Mesenchymal stem cell (in vitro differentiated cells and primary cell): ENCODE data around the gene PDK2.

Experiments used
- DNase-seq: peaks from one replicate; pipeline ENCODE4 v3.0.0-alpha.2; 2013
- H2AFZ ChIP-seq: one replicate; pipeline ENCODE4 v1.6.1; 2013; ENCODE audit warnings: low read depth, mild to moderate bottlenecking, control low read depth, inconsistent platforms, low read length, moderate library complexity
- H2AK5ac ChIP-seq: 2 replicates; pipeline ENCODE4 v1.6.1; 2013; ENCODE audit warnings: low read length, moderate library complexity, mild to moderate bottlenecking, inconsistent platforms; ENCODE audit not compliant: severe bottlenecking
- H2BK120ac ChIP-seq: one replicate; pipeline ENCODE4 v1.6.1; 2013; ENCODE audit warnings: low read depth, mild to moderate bottlenecking, inconsistent platforms, low read length, moderate library complexity
- H2BK12ac ChIP-seq, 2 experiments: one replicate each; pipeline ENCODE4 v1.6.1; 2013; ENCODE audit warnings: inconsistent platforms in 2 of 2, low read length in 2 of 2, mild to moderate bottlenecking in 2 of 2, moderate library complexity in 2 of 2, control low read depth in 1 of 2
- H2BK15ac ChIP-seq: one replicate; pipeline ENCODE4 v1.6.1; 2013; ENCODE audit warnings: mild to moderate bottlenecking, low read depth, inconsistent platforms; ENCODE audit not compliant: poor library complexity, severe bottlenecking
- H2BK5ac ChIP-seq: 2 replicates; pipeline ENCODE4 v1.6.1; 2013; ENCODE audit warnings: low read depth, mild to moderate bottlenecking, low read length, control low read depth, inconsistent platforms; ENCODE audit not compliant: poor library complexity, severe bottlenecking
- H3K14ac ChIP-seq, 2 experiments: one replicate each; pipeline ENCODE4 v1.6.1; 2013; ENCODE audit warnings: inconsistent platforms in 2 of 2, low read length in 2 of 2, control low read depth in 1 of 2, mild to moderate bottlenecking in 1 of 2, moderate library complexity in 1 of 2
- H3K18ac ChIP-seq, 2 experiments: one replicate each; pipeline ENCODE4 v1.6.1; 2013; ENCODE audit warnings: inconsistent platforms in 2 of 2, low read length in 2 of 2, control low read depth in 1 of 2, low read depth in 1 of 2, mild to moderate bottlenecking in 1 of 2
- H3K23ac ChIP-seq, 2 experiments: one replicate each; pipeline ENCODE4 v1.6.1; 2013; ENCODE audit warnings: inconsistent platforms in 2 of 2, low read length in 2 of 2, mild to moderate bottlenecking in 2 of 2, moderate library complexity in 2 of 2, control low read depth in 1 of 2
- H3K27ac ChIP-seq: 2 replicates; pipeline ENCODE4 v1.5.1; 2013; ENCODE audit warnings: mild to moderate bottlenecking, moderate library complexity, low read length, control low read depth, inconsistent platforms; ENCODE audit not compliant: poor library complexity, severe bottlenecking
- H3K27me3 ChIP-seq, 2 experiments: 2 replicates each; pipeline versions ENCODE4 v1.6.1 to v1.7.0; 2013; ENCODE audit warnings: low read length in 2 of 2, mild to moderate bottlenecking in 2 of 2, moderate library complexity in 2 of 2, control low read depth in 1 of 2, inconsistent platforms in 1 of 2; ENCODE audit not compliant: control insufficient read depth in 1 of 2, insufficient read depth in 1 of 2
- H3K36me3 ChIP-seq, 2 experiments: 2 replicates each; pipeline versions ENCODE4 v1.6.1 to v1.7.0; 2013; ENCODE audit warnings: low read length in 2 of 2, control low read depth in 1 of 2, inconsistent platforms in 1 of 2, low read depth in 1 of 2, mild to moderate bottlenecking in 1 of 2; ENCODE audit not compliant: insufficient read depth in 2 of 2, control insufficient read depth in 1 of 2
- H3K4ac ChIP-seq, 2 experiments: one replicate each; pipeline ENCODE4 v1.6.1; 2013; ENCODE audit warnings: inconsistent platforms in 2 of 2, low read length in 2 of 2, mild to moderate bottlenecking in 2 of 2, moderate library complexity in 2 of 2, control low read depth in 1 of 2, low read depth in 1 of 2
- H3K4me1 ChIP-seq: 2 replicates; pipeline ENCODE4 v1.6.1; 2013; ENCODE audit warnings: low read depth, low read length, control low read depth; ENCODE audit not compliant: control insufficient read depth, insufficient read depth
- H3K4me2 ChIP-seq: 2 replicates; pipeline ENCODE4 v1.6.1; 2013; ENCODE audit warnings: low read length, mild to moderate bottlenecking, inconsistent platforms; ENCODE audit not compliant: poor library complexity, severe bottlenecking
- H3K4me3 ChIP-seq, 2 experiments: 2 replicates each; pipeline versions ENCODE4 v1.5.1 to v1.7.0; 2013; ENCODE audit warnings: low read length in 2 of 2, mild to moderate bottlenecking in 2 of 2, control low read depth in 1 of 2, low read depth in 1 of 2; ENCODE audit not compliant: insufficient read depth in 1 of 2
- H3K79me1 ChIP-seq: replicated peaks from 2 replicates; pipeline ENCODE4 v1.6.1; 2013; ENCODE audit warnings: mild to moderate bottlenecking, control low read depth, low read length, inconsistent platforms; ENCODE audit not compliant: poor library complexity, severe bottlenecking
- H3K9ac ChIP-seq: 2 replicates; pipeline ENCODE4 v1.7.0; 2013; ENCODE audit warnings: mild to moderate bottlenecking, low read length, moderate library complexity
- H3K9me3 ChIP-seq: 2 replicates; pipeline ENCODE4 v1.7.0; 2013; ENCODE audit warnings: mild to moderate bottlenecking, low read length; ENCODE audit not compliant: control insufficient read depth
- H4K8ac ChIP-seq: one replicate; pipeline ENCODE4 v1.6.1; 2013; ENCODE audit warnings: inconsistent platforms, mild to moderate bottlenecking, low read length, moderate library complexity
- H4K91ac ChIP-seq: one replicate; pipeline ENCODE4 v1.6.1; 2013; ENCODE audit warnings: mild to moderate bottlenecking, low read length, inconsistent platforms
- WGBS: methylation state at CpG from one replicate; pipeline ENCODE4 v1.1.7; 2013; ENCODE audit warnings: mixed read lengths; 5-methylcytosine and 5-hydroxymethylcytosine counted together

Gene PDK2

DNA sequence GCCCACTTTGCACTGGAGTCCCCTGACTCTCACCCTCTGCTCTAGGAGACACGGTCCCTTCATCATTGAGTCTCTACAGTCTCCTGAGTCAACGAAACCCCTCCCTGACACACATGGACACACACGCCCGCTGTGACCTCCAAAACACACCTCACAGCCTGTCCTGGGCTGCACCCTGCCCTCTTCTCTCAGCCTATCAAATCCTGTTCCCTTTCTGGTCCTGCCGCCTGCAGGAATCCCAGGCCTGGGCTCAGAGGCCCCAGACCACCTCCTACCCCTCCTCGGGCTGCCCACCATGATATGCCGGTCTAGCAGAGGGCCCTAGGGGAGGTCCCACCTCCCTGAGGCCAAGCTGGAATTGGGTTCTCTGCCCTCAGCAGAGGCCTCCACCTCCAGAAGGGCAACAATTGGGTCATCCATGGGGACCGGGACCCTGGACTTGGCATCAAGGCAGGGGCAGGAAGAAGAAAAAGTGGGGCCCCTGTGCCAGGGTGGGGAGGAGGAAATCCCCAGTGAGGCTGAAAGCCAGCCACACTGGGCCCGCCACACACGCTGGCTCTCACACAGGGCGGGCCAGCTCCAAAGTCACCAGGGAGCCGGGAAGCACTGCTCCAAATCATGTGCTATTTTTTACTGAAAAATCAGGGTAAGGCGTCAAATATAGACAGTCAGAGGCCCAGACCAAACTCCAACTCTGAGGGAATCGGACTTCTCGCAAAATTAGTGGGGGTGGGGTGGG lies 51.9 kb downstream of the PDK2 start:
- no peak overlapping the region for H2BK12ac ChIP-seq
- peak overlapping the region; percentile 0 to 84 for H3K4me3 ChIP-seq
- H4K91ac ChIP-seq = no peak overlapping the region
- H3K27ac ChIP-seq = no peak overlapping the region
- peak overlapping the region; percentile 81 for H3K9ac ChIP-seq
- no peak overlapping the region for H2AFZ ChIP-seq
- no peaks in the 10 kb centered on the region for H3K27me3 ChIP-seq
- H3K79me1 ChIP-seq = peaks cover 21% of the 10 kb centered on the region
- H3K36me3 ChIP-seq = peaks cover 29 to 52% of the 10 kb centered on the region in 2 experiments
- peak overlapping the region in 1 of 2 experiments; percentile 83 for H3K14ac ChIP-seq
- peak overlapping the region; percentile 94 for H3K4me2 ChIP-seq
- H3K18ac ChIP-seq = peak overlapping the region in 1 of 2 experiments; percentile 29
- H3K4ac ChIP-seq = peak overlapping the region in 1 of 2 experiments; percentile 12
- no peaks in the 10 kb centered on the region for H3K9me3 ChIP-seq
- 91% methylated on average over 11 of the region's 15 CpGs for WGBS
- no peak for DNase-seq
- H2BK15ac ChIP-seq = no peak overlapping the region
- peaks cover 51% of the 10 kb centered on the region for H3K4me1 ChIP-seq
- no peak overlapping the region for H4K8ac ChIP-seq
- H2BK120ac ChIP-seq = no peak overlapping the region
- peak overlapping the region; percentile 10 for H2AK5ac ChIP-seq
- H2BK5ac ChIP-seq = no peak overlapping the region
- H3K23ac ChIP-seq = peak overlapping the region in 1 of 2 experiments; percentile 61

DNA sequence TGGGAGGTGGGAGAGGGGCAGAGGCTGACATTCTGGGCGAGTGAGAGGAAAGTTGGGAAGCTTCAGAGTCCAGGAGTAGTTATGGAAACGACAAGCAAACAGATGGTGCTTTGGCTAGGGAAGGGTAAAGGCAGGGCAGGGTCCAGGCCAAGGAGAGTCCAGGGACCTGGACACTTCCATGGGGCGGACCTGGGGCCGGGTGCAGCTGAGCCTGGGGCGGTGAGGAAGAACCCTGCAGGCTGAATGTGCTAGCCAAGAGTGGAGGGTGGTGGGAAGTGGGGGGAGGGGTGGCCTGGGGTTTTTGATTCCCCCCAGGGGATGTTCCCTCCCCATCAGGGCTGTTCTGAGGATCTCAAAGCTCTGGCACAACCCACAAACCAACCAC lies 52.7 kb downstream of the PDK2 start:
- Histone ChIP-seq H3K4me3 (peak overlapping the region; percentile 84 to 88), H2AFZ (no peak overlapping the region), H3K18ac (peak overlapping the region in 1 of 2 experiments; percentile 59), H3K9me3 (no peaks in the 10 kb centered on the region), H3K4me2 (peak overlapping the region; percentile 94), H2BK12ac (no peak overlapping the region), H2BK5ac (peak overlapping the region; percentile 15), H3K36me3 (peaks cover 22 to 45% of the 10 kb centered on the region in 2 experiments), H3K27ac (no peak overlapping the region), H4K91ac (no peak overlapping the region), H2BK120ac (no peak overlapping the region), H3K4me1 (peaks cover 55% of the 10 kb centered on the region), H3K23ac (no peak overlapping the region), H3K27me3 (no peaks in the 10 kb centered on the region), H3K14ac (peak overlapping the region in 1 of 2 experiments; percentile 53), H3K9ac (peak overlapping the region; percentile 81), H2BK15ac (no peak overlapping the region), H3K79me1 (peaks cover 18% of the 10 kb centered on the region), H4K8ac (no peak overlapping the region), H2AK5ac (no peak overlapping the region), H3K4ac (no peak overlapping the region)
- 50% methylated on average over 5 of the region's 5 CpGs for WGBS
- peak; percentile 54 for DNase-seq

DNA sequence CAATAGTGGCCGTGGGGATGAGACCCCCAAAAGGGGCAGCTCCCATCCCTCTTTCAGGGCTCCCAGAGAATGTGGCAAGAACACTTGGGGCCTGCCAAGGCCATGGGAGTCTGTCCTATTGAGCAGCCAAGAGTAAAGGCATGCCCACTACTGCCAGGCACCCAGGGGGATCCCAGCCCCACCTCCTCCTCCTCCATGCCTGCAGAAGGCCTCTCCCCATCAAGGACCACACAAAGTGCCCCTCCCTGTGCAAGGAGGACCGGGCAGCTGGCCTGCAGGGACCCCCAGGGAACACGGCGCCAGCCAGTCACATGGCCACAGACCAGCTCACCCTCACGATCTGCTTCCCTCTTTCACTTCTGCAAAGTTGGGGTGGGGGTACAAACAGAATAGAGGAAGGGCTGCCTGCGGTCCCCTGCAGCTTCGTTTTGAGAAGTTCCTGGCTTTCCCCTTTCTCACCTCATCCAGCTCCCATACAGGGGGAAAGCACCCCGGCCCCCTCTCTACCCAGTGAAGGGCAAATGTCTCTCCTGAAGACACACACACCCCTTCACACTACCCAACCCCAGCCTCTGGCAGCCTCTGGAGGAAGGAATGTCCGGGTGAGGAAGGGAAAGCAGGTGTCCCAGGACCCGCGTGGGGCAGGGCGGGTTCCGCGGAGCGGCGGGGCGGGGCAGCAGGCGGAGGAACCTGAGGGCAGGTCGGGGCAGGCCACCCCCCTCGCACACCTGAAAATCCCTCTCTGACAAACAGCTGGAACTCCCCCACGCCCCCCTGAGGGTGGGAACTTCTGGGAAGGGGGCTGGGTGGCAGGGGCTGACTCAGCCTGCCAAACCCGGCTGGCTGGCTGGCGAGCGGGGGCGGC lies 53.3 kb downstream of the PDK2 start:
- peak overlapping the region in 1 of 2 experiments; percentile 61 for H3K14ac ChIP-seq

DNA sequence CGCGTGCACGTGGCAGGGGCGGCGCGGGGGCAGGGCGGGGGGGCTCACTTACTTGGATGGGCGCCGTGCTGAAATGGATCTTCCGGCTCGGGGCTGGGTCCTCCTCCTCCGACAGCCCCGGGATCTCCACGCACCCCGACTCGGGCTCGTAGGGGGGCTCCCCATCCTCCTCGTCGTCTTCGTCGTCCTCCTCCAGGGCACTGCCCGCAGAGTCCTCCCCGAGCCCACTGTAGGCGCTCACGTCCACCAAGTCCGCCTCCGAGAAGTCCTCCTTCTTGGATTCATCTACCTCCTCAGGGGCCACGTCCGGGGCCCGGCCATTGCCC lies 53.9 kb downstream of the PDK2 start:
- no peaks in the 10 kb centered on the region for H3K9me3 ChIP-seq
- H3K4me2 ChIP-seq = peak overlapping the region; percentile 87
- H3K23ac ChIP-seq = peak overlapping the region in 1 of 2 experiments; percentile 38
- peak; percentile 14 for DNase-seq
- peaks cover 55% of the 10 kb centered on the region for H3K4me1 ChIP-seq
- H2BK15ac ChIP-seq = peak overlapping the region; percentile 84
- no peak overlapping the region for H2AFZ ChIP-seq
- H3K9ac ChIP-seq = peak overlapping the region; percentile 90
- no peak overlapping the region for H2BK120ac ChIP-seq
- peak overlapping the region; percentile 64 for H4K91ac ChIP-seq
- H3K79me1 ChIP-seq = peaks cover 11% of the 10 kb centered on the region
- peak overlapping the region; percentile 74 for H3K27ac ChIP-seq
- H3K36me3 ChIP-seq = peaks cover 11 to 32% of the 10 kb centered on the region in 2 experiments
- peak overlapping the region in 1 of 2 experiments; percentile 94 for H3K14ac ChIP-seq
- H2BK5ac ChIP-seq = peak overlapping the region; percentile 81
- peak overlapping the region; percentile 91 to 97 for H3K18ac ChIP-seq
- WGBS = under 1% methylated on average over 30 of the region's 30 CpGs
- H3K27me3 ChIP-seq = no peaks in the 10 kb centered on the region
- H3K4ac ChIP-seq = peak overlapping the region; percentile 62 to 96
- H2AK5ac ChIP-seq = no peak overlapping the region
- no peak overlapping the region for H4K8ac ChIP-seq
- H3K4me3 ChIP-seq = peak overlapping the region; percentile 84 to 88
- peak overlapping the region in 1 of 2 experiments; percentile 48 for H2BK12ac ChIP-seq

More for the DNA sequence above, 53.3 kb downstream of the PDK2 start:
- Histone ChIP-seq H4K8ac (peak overlapping the region; percentile 52), H2BK15ac (peak overlapping the region; percentile 4), H3K9ac (peak overlapping the region; percentile 81), H4K91ac (peak overlapping the region; percentile 70), H3K27me3 (no peaks in the 10 kb centered on the region), H3K4ac (no peak overlapping the region), H2BK120ac (no peak overlapping the region), H3K27ac (peak overlapping the region; percentile 43), H3K9me3 (no peaks in the 10 kb centered on the region), H3K4me2 (peak overlapping the region; percentile 94), H3K79me1 (peaks cover 15% of the 10 kb centered on the region), H3K4me3 (peak overlapping the region; percentile 84 to 88), H2AFZ (no peak overlapping the region), H2BK12ac (no peak overlapping the region), H3K23ac (no peak overlapping the region), H3K36me3 (peaks cover 17 to 38% of the 10 kb centered on the region in 2 experiments), H3K4me1 (peaks cover 55% of the 10 kb centered on the region), H2BK5ac (no peak overlapping the region), H3K18ac (peak overlapping the region in 1 of 2 experiments; percentile 97), H2AK5ac (no peak overlapping the region)
- WGBS = 15% methylated on average over 10 of the region's 25 CpGs
- peak; percentile 64 for DNase-seq
